Cerebellar nuclear complex (tissue), 1 donor: Measurements from ENCODE around the gene TARP.
"Not testable (repeated sequence)": the region's sequence is repeated elsewhere in the genome, so short reads cannot be mapped to it uniquely, and the experiment has no call there.

Experiments
- DNase-seq, 2 experiments: peaks; one replicate each; lab custom pipeline; 2025; lab: John Stamatoyannopoulos, UW

The TARP gene

GRCh38 chr7:38299275-38299931, 26.0 kb upstream of the TARP start:
- no peak for DNase-seq

- DNase-seq = no peak
Measured at GRCh38 chr7:38296059-38296857, 22.8 kb upstream of the TARP start.

GRCh38 chr7:38294926-38295325, 21.5 kb upstream of the TARP start:
- no peak for DNase-seq

- DNase-seq = no peak
Measured at GRCh38 chr7:38292442-38292841, 19.0 kb upstream of the TARP start.

- DNase-seq = no peak
Measured at GRCh38 chr7:38291650-38292049, 18.2 kb upstream of the TARP start.

GRCh38 chr7:38291117-38291647, 17.7 kb upstream of the TARP start:
- no peak for DNase-seq

- DNase-seq = no peak
Measured at GRCh38 chr7:38284553-38284952, 11.1 kb upstream of the TARP start.

GRCh38 chr7:38283809-38284208, 10.4 kb upstream of the TARP start:
- DNase-seq = no peak

GRCh38 chr7:38283107-38283506, 9.7 kb upstream of the TARP start:
- no peak for DNase-seq

GRCh38 chr7:38282081-38282480, 8.6 kb upstream of the TARP start:
- DNase-seq = no peak

- DNase-seq = no peak
Measured at GRCh38 chr7:38281266-38281665, 7.8 kb upstream of the TARP start.

GRCh38 chr7:38280707-38281106, 7.3 kb upstream of the TARP start:
- no peak for DNase-seq

- DNase-seq = no peak
Measured at GRCh38 chr7:38280000-38280399, 6.6 kb upstream of the TARP start.

GRCh38 chr7:38276096-38276877, 2.9 kb upstream of the TARP start:
- DNase-seq = no peak

GRCh38 chr7:38274927-38275620, 1.6 kb upstream of the TARP start:
- no peak for DNase-seq

- no peak for DNase-seq
Measured at GRCh38 chr7:38274486-38274885, 1.1 kb upstream of the TARP start.

- not testable (repeated sequence) for DNase-seq
Measured at GRCh38 chr7:38270405-38270804, 3.0 kb downstream of the TARP start.

GRCh38 chr7:38269704-38270346, 3.6 kb downstream of the TARP start:
- DNase-seq = not testable (repeated sequence)

GRCh38 chr7:38265958-38266357, 7.5 kb downstream of the TARP start:
- DNase-seq = not testable (repeated sequence)

- DNase-seq = not testable (repeated sequence)
Measured at GRCh38 chr7:38264602-38265001, 8.8 kb downstream of the TARP start.

GRCh38 chr7:38263274-38263673, 10.2 kb downstream of the TARP start:
- DNase-seq = not testable (repeated sequence)
